Measurements from ENCODE around the gene SUN3.
"Not testable (repeated sequence)": the region's sequence is repeated elsewhere in the genome, so short reads cannot be mapped to it uniquely, and the experiment has no call there.

The SUN3 gene

GRCh38 chr7:47943676-47944474 is 85.0 kb downstream of the SUN3 start:
- DNase-seq (ENCODE audit: low read depth) = no peak

GRCh38 chr7:47942651-47943050 is 86.3 kb downstream of the SUN3 start:
- DNase-seq (ENCODE audit: low read depth) = not testable (repeated sequence)

- DNase-seq (ENCODE audit: low read depth) = no peak
These were observed 86.8 kb downstream of the SUN3 start for GRCh38 chr7:47942132-47942531.

- no peak for DNase-seq (ENCODE audit: low read depth)
These were observed 87.6 kb downstream of the SUN3 start for GRCh38 chr7:47941136-47941844.

- no peak for DNase-seq (ENCODE audit: low read depth)
These were observed 88.6 kb downstream of the SUN3 start for GRCh38 chr7:47940088-47941013.

GRCh38 chr7:47939425-47940036 is 89.4 kb downstream of the SUN3 start:
- DNase-seq (ENCODE audit: low read depth) = no peak

GRCh38 chr7:47938574-47939165 is 90.2 kb downstream of the SUN3 start:
- no peak for DNase-seq (ENCODE audit: low read depth)

GRCh38 chr7:47937711-47938573 is 91.0 kb downstream of the SUN3 start:
- no peak for DNase-seq (ENCODE audit: low read depth)

All from stimulated activated CD8-positive, alpha-beta memory T cell treated with anti-CD3 and anti-CD28 coated beads, Interleukin-12 subunit alpha, Interleukin-12 subunit beta, amount 100 ng/mL, for 1 hour (primary cell).